HG02852 (cell line): ENCODE results near the gene LSP1.

ENCODE experiments used
- ATAC-seq: cut with Tn5 transposase; IDR thresholded peaks from one replicate; pipeline ENCODE4 v1.9.1; 2021; ENCODE audit warnings: mild to moderate bottlenecking, moderate library complexity; ENCODE audit not compliant: unreplicated experiment

Gene LSP1

DNA sequence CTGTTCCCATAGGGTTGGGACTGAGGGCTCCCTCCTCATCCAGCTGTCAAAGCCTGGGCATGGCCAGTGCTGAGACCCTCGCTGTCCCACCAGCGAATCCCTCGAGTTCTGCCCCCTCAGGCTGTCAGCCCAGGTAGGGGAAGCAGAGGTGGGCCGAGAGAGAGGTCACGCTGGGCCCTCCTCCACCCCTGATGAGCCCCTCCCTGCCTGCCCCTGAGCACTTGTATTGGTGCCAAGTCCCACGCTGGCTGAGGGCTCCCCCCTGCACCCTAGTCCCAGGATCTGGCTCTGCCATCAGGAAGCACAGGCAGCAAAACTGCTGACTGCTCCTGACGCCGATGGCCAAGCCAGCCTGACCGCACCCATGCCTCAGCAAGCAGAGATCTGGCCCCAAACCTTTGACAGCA lies 35.5 kb downstream of the LSP1 start:
- no peak for ATAC-seq

DNA sequence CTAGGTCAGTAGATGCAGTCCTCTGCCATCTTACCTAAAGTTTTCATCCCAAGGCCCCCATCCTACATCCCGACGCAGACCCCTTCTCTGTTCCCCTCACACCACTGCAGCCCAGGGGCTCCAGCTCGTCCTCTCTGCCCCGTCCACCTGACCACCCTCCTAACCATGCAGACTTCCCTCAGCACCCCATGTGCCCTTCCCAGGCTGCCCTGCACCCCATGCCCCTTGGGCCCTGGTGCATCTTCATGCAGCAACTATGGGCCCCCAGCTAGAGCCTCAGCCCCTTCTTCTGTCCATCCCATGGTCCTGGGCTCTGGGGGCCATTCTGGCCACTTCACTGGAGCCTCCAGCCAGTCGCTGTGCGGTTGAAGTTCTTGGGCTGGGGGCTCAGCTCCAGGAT lies 35.9 kb downstream of the LSP1 start:
- no peak for ATAC-seq

- no peak for ATAC-seq
These were observed 36.5 kb downstream of the LSP1 start for GRCh38 chr11:1889224-1889930.

DNA sequence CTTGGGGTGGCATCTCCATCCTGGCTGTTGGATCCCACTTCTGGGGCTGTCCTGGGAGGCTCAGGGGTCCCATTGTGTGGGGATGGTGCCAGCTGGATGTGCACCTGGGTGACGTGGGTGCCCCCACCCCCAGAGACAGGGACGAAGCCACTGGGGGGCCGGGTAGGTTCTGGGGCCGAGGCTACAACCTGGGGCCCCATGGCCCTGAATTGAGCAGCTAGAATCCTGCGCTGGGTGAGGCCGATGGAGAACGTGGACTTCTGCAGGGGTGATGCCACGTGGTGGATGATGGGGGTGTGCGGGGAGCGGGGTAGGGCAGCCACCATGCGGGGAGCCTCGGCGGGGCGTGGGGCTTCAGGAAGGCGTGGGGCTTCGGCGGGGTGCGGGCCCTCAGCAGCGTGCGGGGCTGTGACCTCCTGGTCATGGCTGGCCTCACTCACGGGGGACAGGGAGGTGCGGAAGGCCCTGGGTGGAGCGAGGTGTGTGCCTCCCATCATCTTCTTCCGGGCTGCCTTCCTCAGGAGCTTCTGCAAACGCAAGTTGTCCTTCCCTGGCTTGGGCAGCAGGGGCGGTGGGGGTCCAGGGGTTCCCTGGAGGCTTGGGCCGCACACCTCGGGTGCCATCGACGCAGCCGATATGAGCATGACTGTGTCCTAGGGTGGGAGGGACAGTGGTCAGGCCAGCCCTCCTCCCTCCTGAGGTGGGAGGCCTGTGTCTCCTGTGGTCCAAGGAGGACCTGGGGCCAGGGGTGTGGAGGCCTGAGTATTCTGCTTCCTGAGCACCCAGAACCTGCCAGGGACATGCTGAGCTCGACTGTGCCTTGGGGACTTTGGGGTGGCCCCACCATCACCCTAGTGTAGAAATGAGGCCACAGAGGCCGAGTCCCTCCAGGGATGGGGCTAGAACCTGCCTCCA lies 37.3 kb downstream of the LSP1 start:
- ATAC-seq: no peak

GRCh38 chr11:1890856-1891830 lies 38.3 kb downstream of the LSP1 start:
- no peak for ATAC-seq

GRCh38 chr11:1891831-1892115 lies 38.9 kb downstream of the LSP1 start, which contains the start of gene PRR33:
Gene PRR33 (minus strand): TSS chr11:1891895. CDS start chr11:1890584, 1,311 bp downstream.
- no peak for ATAC-seq

DNA sequence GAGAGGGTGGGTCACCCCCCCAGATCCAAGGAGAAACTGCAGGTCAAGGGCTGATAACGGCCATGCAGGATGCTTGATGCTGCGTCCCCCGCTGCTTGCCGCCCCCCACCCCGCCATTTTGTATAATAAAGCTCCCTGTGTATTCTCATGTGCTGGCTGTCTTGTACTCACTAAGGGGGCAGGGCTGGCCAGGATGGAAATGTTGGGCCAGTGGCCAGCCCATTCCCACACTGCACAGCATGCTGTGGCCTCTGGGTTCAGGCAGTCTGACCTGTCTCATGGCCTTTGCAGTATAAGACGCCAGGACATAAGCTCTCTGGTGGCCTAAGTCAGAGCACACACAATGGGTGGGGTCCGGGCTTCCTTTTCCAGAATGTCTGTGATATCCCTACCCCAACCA lies 39.2 kb downstream of the LSP1 start:
- ATAC-seq: no peak

GRCh38 chr11:1892558-1892957 lies 39.7 kb downstream of the LSP1 start:
- no peak for ATAC-seq

GRCh38 chr11:1893581-1894359 lies 40.9 kb downstream of the LSP1 start:
- ATAC-seq: no peak

DNA sequence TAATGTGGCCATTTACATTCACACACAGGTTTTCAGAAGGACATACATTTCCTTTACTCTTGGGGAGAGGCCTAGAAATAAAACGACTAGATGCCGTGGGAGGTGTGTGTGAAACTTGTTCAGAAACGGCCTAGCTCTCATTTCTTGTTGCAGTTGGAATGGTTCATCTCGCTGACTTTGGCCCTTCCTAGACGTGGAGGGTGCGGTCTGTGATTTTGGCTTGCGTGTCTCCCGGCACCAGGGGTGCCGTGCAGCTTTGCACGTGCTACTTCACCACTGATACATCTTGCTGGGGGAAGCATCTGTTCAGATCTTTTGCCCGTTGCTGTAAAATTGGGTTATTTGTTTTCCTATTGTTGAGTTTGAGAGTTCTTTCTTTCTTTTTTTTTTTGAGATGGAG lies 41.9 kb downstream of the LSP1 start:
- no peak for ATAC-seq

GRCh38 chr11:1896468-1896867 lies 43.6 kb downstream of the LSP1 start:
- no peak for ATAC-seq

GRCh38 chr11:1896923-1897322 lies 44.0 kb downstream of the LSP1 start:
- ATAC-seq: no peak

- ATAC-seq: no peak
These were observed 46.2 kb downstream of the LSP1 start for GRCh38 chr11:1899090-1899489.

DNA sequence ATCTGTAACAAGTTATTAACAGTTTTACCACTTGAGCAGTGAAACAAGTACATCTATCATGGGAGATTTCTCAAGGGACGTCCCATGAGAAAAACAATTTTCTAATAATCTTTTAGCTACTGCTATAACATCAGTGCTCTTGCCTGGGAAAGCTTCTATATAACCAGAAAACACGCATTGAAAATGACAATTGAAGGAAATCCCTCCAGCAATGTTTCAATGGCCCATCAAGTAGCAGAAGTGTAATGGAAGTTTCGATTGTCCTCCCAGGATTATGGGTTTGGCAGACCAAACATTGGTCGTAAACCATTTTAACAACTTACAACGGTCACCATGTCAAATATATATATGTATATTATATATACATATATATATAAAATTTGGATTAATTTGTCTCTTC lies 46.8 kb downstream of the LSP1 start:
- ATAC-seq: no peak

DNA sequence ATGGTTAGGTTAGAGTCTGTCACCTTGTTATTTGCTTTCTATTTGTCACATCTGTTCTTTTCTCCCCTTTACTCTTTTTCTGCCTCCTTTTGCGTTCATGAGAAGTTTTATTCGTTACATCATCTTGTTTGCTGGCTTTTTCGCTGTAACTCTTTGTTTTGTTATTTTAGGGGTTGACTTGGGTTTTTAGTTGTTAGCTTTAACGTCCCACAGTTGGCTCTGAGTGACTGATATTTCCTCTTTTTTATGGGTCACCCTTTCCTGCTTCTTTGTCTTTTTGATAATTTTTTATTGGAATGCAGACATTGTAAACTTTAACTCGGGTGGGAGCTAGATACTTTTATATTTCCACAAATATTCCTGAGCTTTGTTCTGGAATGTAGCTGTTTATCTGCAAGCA lies 53.3 kb downstream of the LSP1 start:
- no peak for ATAC-seq

DNA sequence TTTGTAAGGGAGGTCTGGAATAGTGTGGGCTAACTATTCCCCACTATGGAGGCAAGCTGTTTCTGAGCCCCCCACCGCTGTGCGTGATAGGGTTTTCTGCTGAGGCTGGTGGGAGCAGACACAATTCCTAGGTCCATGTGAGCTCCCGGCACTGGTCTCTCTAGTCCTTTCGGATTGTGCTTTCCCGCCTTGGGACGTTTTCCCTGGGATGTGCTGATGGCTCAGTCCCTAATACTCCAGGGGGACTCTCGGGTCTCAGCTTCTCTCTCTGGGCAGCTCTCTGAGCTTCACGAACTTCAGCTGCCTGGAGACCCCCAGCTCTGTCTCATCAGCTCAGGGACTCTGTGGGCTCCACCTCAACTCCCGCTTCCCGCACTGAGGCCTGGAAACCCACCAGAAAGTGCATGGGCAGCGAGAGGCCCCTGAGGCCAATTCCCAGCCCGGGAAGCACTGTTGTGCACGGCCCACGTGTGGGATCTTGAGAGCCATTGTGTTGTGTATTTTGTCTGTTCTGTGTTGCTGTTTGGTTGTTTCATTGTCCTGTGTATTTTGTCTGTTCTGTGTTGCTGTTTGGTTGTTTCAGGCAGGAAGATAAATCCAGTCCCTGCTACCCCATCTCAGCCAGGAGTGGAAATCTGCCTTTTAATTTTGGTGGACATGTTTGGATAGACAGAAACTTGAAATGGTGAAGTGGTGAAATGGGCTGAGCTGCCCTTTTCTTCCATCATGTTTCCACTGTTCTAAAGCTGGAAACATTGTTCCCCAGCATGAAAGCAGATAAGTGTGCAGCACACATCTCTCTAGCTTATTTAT lies 53.9 kb downstream of the LSP1 start:
- no peak for ATAC-seq

DNA sequence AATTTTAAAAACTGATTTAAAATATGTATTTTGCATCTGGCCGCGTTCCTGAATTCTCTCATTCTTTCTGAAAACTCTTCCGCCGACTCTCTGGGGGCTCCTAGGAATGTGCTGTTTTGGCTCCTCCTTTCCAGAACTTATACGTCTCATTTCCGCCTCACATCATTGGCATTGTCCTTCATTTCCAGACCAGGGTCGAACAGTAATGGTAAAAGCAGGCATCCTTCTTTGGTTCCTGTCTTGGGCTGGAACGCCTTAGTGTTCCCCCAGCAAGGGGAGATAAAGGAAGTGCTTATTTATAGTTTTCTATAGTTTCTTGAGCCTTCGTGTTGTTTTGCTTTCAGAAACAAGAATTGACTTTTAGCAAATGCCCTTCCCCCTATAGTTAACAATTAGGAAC lies 55.7 kb downstream of the LSP1 start:
- ATAC-seq: no peak

DNA sequence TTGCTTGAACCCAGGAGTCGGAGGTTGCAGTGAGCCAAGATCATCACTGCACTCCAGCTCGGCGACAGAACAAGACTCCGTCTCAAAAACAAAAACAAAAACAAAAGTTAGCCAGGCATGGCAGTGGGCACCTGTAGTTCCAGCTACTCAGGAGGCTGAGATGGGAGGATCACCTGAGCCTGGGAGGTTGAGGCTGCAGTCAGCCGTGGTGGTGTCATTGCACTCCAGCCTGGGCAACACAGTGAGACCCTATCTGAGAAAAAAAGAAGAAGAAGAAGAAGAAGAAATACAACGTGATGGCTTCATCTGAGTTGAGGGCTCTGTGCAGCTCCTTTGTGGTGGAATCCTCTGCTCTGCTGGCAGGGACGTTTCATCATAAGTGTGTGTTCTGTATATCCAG lies 56.6 kb downstream of the LSP1 start:
- ATAC-seq: no peak

DNA sequence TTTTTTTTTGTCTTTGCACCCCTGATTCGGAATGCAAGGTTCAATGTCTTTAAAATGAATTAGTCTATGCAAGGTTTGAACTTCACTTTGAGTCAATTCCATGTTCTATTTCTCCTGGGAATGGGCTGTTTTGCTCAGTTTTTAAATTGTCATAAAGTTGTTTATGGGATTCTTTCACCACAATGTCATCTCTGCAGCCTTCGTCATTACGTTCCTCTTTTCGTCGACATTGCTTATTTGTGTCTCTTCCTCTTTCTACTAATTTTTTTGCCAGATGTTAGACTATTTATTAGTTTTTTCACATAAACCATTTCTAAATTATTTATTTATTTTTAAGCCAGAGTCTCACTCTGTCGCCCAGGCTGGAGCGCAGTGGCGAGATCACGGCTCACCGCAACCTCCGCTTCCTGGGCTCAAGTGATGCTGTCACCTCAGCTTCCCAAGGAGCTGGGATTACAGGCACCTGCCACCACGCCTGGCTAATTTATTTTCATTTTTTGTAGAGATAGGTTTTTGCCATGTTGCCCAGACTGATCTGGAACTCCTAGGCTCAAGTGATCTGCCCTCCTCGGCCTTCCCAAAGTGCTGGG lies 59.5 kb downstream of the LSP1 start:
- no peak for ATAC-seq
